HepG2 (cell line): ENCODE measurements around the gene CCDC57. TPM values are rescaled to one million over a fixed set of nuclear protein-coding genes. Genes with fewer than 3 reads are reported as not detected.

Experiments used
- BHLHE40 ChIP-seq: IDR thresholded peaks from 2 replicates; pipeline ENCODE4 v1.6.1; 2011; ENCODE audit warnings: low read length, improper control_type of control experiment
- GTF3A ChIP-seq: sonication (generic); formaldehyde crosslinking; conservative IDR thresholded peaks from 2 replicates; pipeline ENCODE4 v1.4.0; 2020; ENCODE audit warnings: mild to moderate bottlenecking, missing genetic modification reagents
- REST ChIP-seq, 2 experiments: IDR thresholded peaks; 2 replicates each; pipeline ENCODE4 v1.6.1; 2011 to 2012; ENCODE audit warnings: low read length in 2 of 2, borderline replicate concordance in 1 of 2, low read depth in 1 of 2, mild to moderate bottlenecking in 1 of 2, moderate library complexity in 1 of 2
- RFX1 ChIP-seq: fragments of 450-650 bp; IDR thresholded peaks from 2 replicates; pipeline ENCODE4 v1.6.1; 2017
- STAG1 ChIP-seq: sonication (generic); formaldehyde crosslinking; IDR thresholded peaks from 2 replicates; pipeline ENCODE4 v1.4.0; 2020; ENCODE audit warnings: missing genetic modification reagents
- ZHX2 ChIP-seq, 2 experiments: sonication (generic) in 1 of 2; formaldehyde crosslinking in 1 of 2; IDR thresholded peaks; 2 replicates each; pipeline versions ENCODE4 v1.6.1 to v1.9.0; 2014 to 2022; ENCODE audit warnings: antibody characterized with exemption in 1 of 2, borderline replicate concordance in 1 of 2, inconsistent platforms in 1 of 2, low read depth in 1 of 2, missing genetic modification reagents in 1 of 2
- polyA plus RNA-seq, 8 experiments: library from polyadenylated mRNA; depleted of rRNA in 3 of 8; stranded (reverse) in 7 of 8; unstranded in 1 of 8; fragments of >200 nt; fragmentation: Illumina TruSeq in 4 of 8; extraction: Trizol in 4 of 8; gene quantifications; 2 replicates each; pipeline versions ENCODE4 v1.2.1 to v1.2.3, GENCODE V29; 2011 to 2016; ENCODE audit warnings: low read depth in 4 of 8, missing spikeins in 1 of 8, mixed read lengths in 1 of 8; ENCODE audit not compliant: insufficient read depth in 1 of 8
- total RNA-seq, 5 experiments: library from RNA; depleted of rRNA; stranded (reverse); fragments of >200 nt; fragmentation: Illumina TruSeq; extraction: Trizol; gene quantifications; 2 replicates each; pipeline ENCODE4 v1.2.3, GENCODE V29; 2016; ENCODE audit warnings: low read depth in 1 of 5
- TF ChIP-seq, protein P1 (sequence below): sonication (generic); formaldehyde crosslinking; IDR thresholded peaks from 2 replicates; pipeline ENCODE4 v1.8.0; 2022; ENCODE audit warnings: mild to moderate bottlenecking, missing genetic modification reagents, moderate library complexity
- TF ChIP-seq, protein P2 (sequence below): sonication (generic); formaldehyde crosslinking; IDR thresholded peaks from 2 replicates; pipeline ENCODE4 v1.9.0; 2022; ENCODE audit warnings: missing genetic modification reagents, mild to moderate bottlenecking, borderline replicate concordance
- TF ChIP-seq, protein P3 (sequence below): sonication (generic); formaldehyde crosslinking; IDR thresholded peaks from 2 replicates; pipeline ENCODE4 v1.4.0; 2020; ENCODE audit warnings: mild to moderate bottlenecking, missing genetic modification reagents, borderline replicate concordance
- TF ChIP-seq, protein P4 (sequence below): IDR thresholded peaks from 2 replicates; pipeline ENCODE4 v1.6.1; 2016; ENCODE audit warnings: low read depth, borderline replicate concordance

Gene CCDC57
- total and polyA plus RNA-seq, 2 of the 13 experiments (the other 11 are each of a cell fraction or from before 2014, with no cell fraction given), result 59.3 to 59.9 TPM

DNA sequence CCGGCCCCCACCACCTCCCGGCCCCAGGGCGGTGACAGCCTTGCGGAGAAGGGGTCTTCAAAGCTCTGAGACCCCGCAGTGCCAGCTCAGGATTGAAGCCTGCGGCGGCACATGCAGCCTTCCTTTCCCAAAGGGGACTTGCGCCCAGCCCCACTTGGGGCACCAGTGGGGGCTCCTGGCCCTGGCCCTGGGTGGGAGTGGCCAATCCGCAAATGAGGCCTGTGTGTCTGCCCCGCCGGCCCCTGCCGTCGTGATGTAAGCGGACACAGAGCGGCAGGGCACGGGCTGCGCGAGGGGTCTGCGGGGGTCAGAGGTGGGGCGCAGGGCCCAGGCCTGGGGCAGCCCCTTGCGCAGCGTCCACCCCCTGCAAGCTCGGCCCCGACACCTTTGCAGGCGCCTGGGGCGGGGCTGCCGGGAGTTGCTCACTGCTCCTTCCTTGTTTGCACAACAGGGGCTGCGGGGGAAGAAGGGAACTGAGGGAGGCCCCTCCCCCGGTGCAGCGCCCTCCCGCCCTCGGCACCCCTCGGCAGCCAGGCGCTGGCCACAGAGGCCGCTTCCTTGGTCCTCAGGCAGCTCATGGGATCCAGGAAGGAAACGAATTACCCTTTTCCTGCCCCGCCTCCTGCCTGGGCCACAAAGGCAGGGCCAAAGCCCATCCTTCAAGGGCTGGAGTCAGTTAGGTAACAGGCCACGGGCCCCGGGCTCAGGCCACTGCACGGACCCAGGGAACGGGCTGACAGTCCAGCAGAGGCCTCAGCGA, 19.1 kb upstream of the CCDC57 start (continued):
- TF ChIP-seq, protein P1, sequence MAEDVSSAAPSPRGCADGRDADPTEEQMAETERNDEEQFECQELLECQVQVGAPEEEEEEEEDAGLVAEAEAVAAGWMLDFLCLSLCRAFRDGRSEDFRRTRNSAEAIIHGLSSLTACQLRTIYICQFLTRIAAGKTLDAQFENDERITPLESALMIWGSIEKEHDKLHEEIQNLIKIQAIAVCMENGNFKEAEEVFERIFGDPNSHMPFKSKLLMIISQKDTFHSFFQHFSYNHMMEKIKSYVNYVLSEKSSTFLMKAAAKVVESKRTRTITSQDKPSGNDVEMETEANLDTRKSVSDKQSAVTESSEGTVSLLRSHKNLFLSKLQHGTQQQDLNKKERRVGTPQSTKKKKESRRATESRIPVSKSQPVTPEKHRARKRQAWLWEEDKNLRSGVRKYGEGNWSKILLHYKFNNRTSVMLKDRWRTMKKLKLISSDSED (CRISPR knock-in tag), result no peak
- TF ChIP-seq, protein P2, sequence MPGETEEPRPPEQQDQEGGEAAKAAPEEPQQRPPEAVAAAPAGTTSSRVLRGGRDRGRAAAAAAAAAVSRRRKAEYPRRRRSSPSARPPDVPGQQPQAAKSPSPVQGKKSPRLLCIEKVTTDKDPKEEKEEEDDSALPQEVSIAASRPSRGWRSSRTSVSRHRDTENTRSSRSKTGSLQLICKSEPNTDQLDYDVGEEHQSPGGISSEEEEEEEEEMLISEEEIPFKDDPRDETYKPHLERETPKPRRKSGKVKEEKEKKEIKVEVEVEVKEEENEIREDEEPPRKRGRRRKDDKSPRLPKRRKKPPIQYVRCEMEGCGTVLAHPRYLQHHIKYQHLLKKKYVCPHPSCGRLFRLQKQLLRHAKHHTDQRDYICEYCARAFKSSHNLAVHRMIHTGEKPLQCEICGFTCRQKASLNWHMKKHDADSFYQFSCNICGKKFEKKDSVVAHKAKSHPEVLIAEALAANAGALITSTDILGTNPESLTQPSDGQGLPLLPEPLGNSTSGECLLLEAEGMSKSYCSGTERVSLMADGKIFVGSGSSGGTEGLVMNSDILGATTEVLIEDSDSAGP (CRISPR knock-in tag), result peak; percentile 95; the same call in 1 of the 2 replicates
- peak; percentile 4; the same call in 1 of the 2 replicates for TF ChIP-seq ZHX2 (IDR thresholded peaks at IDR 0.05; ENCODE audit: low read depth)
- 0 out of 2 replicates have a peak, but pooled peaks have one; percentile 25 for TF ChIP-seq ZHX2 (CRISPR knock-in tag; IDR thresholded peaks at IDR 0.05; ENCODE audit: borderline replicate concordance)
- TF ChIP-seq REST (IDR thresholded peaks at IDR 0.05; ENCODE audit: borderline replicate concordance in 1 of 2, low read depth in 1 of 2, low read length in 2 of 2), result peak in 1 of 2 experiments; percentile 63; a peak in 1 of 4 replicates
- TF ChIP-seq, protein P3, sequence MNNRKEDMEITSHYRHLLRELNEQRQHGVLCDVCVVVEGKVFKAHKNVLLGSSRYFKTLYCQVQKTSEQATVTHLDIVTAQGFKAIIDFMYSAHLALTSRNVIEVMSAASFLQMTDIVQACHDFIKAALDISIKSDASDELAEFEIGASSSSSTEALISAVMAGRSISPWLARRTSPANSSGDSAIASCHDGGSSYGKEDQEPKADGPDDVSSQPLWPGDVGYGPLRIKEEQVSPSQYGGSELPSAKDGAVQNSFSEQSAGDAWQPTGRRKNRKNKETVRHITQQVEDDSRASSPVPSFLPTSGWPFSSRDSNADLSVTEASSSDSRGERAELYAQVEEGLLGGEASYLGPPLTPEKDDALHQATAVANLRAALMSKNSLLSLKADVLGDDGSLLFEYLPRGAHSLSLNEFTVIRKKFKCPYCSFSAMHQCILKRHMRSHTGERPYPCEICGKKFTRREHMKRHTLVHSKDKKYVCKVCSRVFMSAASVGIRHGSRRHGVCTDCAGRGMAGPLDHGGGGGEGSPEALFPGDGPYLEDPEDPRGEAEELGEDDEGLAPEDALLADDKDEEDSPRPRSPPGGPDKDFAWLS (CRISPR knock-in tag), result peak; percentile 96
- TF ChIP-seq, protein P4, sequence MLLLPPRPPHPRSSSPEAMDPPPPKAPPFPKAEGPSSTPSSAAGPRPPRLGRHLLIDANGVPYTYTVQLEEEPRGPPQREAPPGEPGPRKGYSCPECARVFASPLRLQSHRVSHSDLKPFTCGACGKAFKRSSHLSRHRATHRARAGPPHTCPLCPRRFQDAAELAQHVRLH (CRISPR knock-in tag), result peak; percentile 60; the same call in 1 of the 2 replicates
- no peak for TF ChIP-seq RFX1
- no peak for TF ChIP-seq GTF3A (CRISPR knock-in tag)
- no peak for TF ChIP-seq BHLHE40
- peak; percentile 16; the same call in 1 of the 2 replicates for TF ChIP-seq STAG1 (CRISPR knock-in tag)
